HG03520 (cell line): ENCODE measurements around the gene PPP1R14C.

Experiments used
- ATAC-seq: cut with Tn5 transposase; IDR thresholded peaks from one replicate; pipeline ENCODE4 v1.9.1; 2021; ENCODE audit warnings: mild to moderate bottlenecking, moderate library complexity; ENCODE audit not compliant: unreplicated experiment

PPP1R14C gene

DNA sequence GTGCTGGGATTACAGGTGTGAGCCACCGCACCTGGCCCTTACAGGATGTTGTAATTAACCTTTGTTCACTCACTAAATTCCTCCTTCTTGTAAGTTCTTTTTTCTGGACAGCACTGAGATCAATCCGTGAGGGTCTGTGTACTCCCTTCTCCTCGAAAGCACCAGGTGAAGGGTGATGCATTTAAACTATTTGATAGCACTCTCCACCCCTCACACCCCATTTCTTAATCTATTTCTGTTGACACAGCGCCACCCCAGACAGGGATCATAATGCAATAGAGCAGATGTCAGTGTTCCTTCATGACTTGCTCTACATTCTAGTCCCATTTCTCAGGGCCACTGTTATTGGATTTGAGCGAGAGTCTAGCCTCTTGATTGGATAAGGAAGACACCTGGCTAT is 46.3 kb downstream of the PPP1R14C start:
- no peak for ATAC-seq

DNA sequence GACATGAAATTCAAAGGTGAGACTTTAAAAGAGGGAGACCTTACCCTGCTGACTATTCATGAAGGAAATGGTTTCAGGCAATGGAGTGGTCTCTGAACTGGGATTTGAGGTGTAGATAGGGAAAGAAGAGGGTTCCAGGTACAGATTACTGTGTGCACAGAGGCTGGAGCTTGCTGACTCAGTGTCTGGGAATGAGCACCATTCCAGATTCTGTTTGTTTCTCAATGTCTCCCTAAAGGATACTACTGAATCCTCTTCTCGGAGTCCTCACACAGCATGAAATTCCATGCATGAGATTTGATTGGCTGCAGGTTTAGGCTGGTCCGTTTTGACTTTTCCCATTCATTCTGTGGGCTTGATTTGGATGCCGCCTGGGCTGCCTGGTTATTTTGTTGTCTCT is 49.0 kb downstream of the PPP1R14C start:
- no peak for ATAC-seq

GRCh38 chr6:150194195-150194594 is 51.4 kb downstream of the PPP1R14C start:
- ATAC-seq, result no peak

- no peak for ATAC-seq
Observed at GRCh38 chr6:150195996-150196417, 53.2 kb downstream of the PPP1R14C start.

GRCh38 chr6:150196942-150197745 is 54.3 kb downstream of the PPP1R14C start:
- no peak for ATAC-seq

DNA sequence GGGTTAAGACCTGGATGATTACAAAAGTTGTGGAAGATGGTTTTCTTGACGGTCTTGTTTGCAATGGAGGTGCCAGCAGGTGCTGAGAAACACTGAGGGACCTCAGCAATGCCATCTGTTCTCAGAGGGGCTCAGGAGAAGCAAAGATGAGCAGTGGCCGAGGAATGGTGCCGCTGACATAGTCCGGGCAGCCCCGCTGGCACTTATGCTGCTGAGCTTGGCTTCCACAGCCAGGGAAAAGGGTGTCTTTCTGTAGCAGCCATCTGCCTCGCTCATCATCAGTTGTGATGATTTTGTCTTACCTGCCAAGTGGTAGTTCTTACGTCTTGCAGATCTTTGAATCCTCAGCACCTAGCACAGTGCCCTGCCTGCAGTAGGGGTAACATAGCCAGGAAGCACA is 55.7 kb downstream of the PPP1R14C start:
- no peak for ATAC-seq

DNA sequence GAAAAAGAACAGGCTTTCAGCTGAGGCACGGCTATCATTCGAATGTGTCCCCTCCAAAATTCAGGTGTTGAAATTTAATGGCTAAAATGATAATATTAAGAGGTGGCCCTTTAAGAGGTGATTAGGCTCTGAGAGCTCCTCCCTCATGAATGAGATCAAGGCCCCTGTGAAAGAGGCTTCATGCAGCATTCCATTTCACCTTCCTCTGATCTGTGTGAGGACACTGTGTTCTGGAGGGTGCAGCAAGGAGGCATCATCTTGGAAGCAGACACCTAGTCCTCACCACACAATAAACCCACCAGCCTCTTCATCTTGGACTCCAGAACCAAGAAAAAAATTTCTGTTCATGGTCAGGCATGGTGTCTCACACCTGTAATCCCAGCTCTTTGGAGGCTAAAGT is 56.4 kb downstream of the PPP1R14C start:
- ATAC-seq, result no peak

DNA sequence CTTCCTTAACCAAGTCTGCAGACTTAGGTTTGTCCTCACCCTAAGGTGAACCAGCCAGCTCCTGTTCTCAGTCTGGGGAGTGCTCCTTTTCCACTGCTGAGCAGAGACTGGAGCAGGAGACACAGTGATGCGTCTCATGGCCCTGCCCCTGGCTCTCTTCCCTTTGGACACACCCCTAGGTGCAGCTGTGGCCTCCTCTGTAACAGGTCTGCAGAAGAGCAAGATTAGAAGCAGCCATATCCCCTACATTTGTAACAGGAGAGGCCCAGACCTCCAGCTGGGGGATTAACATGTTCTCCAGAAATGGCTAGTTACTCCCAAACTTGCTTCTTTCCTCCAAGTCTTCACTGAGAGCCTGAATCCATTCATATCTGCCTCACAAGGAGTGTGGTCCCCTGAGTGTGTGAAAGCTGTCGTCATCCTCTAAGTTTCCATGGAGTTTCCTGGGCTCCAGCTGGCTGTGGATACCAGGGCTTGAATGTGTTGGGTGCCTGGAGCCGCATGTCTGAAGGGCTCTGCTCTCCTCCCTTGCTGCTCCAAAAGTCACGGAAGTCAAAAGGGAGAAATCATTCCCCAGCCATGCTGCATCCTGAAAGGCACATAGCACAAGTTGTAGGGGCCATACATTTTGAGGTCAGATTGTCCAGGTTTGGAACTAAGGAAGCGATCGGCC is 57.7 kb downstream of the PPP1R14C start:
- no peak for ATAC-seq

- ATAC-seq, result no peak
Observed at GRCh38 chr6:150201285-150201684, 58.4 kb downstream of the PPP1R14C start.

GRCh38 chr6:150201772-150202329 is 59.0 kb downstream of the PPP1R14C start:
- ATAC-seq, result no peak

DNA sequence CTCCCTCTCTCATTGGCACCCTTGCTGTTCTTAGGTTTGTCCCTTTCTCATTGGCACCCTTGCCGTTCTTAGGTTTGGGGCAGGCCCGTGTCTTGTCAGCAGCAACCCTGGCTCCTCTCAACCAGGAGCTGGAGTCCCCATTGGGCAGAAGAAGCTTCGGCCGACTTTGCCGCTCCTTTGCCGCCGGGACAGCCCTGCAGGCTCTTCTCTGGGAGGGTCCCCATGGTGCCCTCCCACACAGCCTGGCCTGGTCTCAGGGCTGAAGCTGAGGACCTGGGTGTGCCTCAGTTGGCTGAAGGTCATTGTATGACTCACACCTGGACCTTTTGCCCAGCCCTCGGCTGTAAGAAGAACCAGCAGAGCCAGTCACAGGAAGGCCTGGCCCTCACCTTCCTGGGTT is 59.6 kb downstream of the PPP1R14C start:
- ATAC-seq, result no peak

DNA sequence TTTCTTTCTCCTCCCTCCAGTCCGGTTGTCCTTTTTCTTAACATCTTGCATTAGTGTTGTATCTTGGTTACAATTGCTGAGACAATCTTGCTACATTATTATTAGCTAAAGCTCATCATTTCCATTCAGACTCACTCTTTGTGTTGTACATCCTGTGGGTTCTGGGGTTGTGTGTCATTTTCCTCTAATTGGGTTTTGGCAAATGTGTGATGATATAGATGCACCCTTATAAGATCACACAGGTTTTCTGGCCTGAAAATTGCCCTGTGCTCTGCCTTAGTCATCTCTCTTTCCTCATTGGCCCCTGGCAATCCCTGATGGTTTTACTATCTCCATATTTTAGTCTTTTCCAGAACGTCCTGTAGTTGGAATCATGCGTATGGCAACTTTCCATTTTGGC is 60.1 kb downstream of the PPP1R14C start:
- no peak for ATAC-seq

DNA sequence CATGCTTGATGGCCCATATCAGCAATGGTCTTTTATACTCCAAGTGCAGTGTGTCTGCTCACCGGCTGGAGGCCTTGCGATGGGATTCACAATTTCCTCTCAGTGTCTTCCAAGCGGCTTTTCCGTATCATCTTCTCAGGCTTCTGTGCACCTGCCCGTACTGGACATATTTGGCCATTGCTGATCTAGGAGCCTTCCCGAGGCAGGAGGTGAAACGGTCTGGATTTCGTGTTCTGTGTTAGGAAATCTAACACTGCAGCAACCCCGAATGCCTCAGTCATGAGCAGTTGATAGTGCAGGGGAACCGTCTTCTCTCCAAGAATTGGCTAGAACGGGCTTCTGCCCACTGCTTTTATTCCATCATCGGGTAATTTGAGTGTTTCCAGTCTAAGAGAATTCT is 60.5 kb downstream of the PPP1R14C start:
- ATAC-seq, result no peak

- no peak for ATAC-seq
Observed at GRCh38 chr6:150203871-150204545, 61.2 kb downstream of the PPP1R14C start.

- no peak for ATAC-seq
Observed at GRCh38 chr6:150204705-150205472, 62.0 kb downstream of the PPP1R14C start.

GRCh38 chr6:150207931-150208570 is 65.2 kb downstream of the PPP1R14C start:
- ATAC-seq, result no peak

DNA sequence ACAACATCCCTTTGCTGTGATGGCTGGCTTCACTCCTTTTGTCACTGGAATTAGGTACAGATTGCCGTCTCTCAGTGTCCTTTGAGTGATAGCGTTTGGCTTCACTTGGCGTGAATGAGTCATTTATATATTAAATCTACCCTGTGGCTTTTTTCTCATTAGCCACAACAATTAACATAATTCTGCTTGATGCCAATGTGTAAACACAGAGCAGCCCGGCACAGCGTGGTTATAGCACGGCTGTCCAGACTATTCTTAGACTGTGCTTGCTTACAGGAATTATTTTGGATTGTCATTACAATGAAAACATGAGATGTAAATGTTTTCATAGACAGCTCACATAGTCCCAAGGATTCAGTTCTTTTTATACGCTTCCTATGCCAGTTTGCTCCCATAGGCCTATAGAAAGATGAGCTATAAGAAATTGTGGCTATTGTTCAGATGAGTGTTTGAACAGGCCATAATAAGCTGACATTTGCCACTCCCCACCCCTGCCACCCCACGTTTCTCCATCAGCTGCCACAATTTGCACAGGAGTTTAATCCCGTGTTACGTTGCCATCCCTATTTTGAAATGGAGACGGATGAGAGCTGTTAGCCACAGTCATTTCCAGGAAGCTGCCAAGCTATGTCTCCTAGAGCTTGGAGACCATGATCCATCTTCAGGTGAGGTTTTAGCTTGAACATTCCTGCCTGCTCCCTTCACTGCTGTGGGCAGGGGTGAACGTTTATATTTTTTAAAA is 65.9 kb downstream of the PPP1R14C start:
- no peak for ATAC-seq

DNA sequence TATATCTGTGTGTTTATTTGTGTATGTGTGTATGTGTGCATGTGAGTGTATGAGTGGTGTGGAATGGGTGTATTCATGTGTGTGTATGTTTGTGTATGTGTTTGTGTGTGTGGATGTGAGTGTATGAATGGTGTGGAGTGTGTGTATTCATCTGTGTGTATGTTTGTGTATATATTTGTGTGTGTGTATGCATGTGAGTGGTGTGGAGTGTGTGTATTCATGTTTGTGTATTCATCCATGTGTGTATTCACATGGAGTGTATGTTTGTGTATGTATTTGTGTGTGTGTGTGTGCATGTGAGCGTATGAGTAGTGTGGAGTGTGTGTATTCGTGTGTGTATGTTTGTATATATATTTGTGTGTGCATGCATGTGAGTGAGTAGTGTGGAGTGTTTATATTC is 66.6 kb downstream of the PPP1R14C start:
- no peak for ATAC-seq

DNA sequence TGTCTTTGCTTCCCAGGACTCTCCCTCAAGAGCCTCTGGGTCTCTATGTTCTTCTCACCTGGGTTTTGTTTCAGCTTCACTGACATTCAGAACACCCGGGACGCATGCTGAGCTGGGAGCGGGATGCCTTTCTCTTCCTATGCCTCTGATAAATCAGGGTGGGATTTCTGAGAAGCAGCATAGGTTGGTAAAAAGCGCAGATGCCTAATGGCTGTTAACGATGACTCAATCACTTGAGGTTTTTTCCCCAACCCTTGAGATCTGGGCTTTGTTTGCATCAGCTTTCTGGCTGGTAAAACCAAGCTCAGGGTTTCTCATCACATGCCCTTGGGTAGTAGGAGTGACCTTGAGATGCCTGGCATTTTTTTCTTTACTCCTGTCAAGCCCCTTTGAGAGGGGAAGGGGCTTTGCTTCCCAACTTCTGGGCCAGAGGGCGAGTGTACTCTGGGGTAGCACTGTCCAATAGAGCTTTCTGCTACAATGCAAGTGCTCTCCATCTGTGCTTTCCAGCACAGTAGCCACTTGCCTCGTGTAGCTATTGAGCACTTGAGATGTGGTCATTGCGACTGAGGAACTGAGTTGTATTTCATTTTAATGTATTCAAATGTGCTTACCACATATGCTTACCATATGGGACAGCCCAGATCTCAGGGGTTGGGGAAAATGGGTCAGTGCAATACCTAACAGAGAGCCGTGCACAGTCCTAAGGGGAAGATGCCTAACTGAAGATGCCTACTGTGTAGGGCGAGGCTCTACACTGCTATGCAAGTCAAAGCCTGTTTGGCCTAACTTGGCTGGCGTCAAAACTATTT is 69.1 kb downstream of the PPP1R14C start:
- ATAC-seq, result no peak
